Dendritic cell treated with granulocyte-macrophage colony-stimulating factor and Interleukin-4, amounts not matched to agents 40 ng/mL and 50 ng/mL, for 4 days (primary cell): ENCODE data around the gene MDH2.
"Not testable (repeated sequence)": the region's sequence is repeated elsewhere in the genome, so short reads cannot be mapped to it uniquely, and the experiment has no call there.

Source experiments
- H3K27ac Mint-ChIP-seq: one replicate; pipeline ENCODE4 v1.8.0; 2022; ENCODE audit warnings: mild to moderate bottlenecking, mixed read lengths
- H3K27me3 Mint-ChIP-seq: one replicate; pipeline ENCODE4 v1.8.0; 2022; ENCODE audit warnings: mild to moderate bottlenecking, mixed read lengths
- H3K36me3 Mint-ChIP-seq: one replicate; pipeline ENCODE4 v1.8.0; 2022; ENCODE audit warnings: low read depth, mixed read lengths
- H3K4me1 Mint-ChIP-seq: one replicate; pipeline ENCODE4 v1.8.0; 2022; ENCODE audit warnings: low read depth, mixed read lengths
- H3K4me3 Mint-ChIP-seq: one replicate; pipeline ENCODE4 v1.8.0; 2022; ENCODE audit warnings: mild to moderate bottlenecking, moderate library complexity, mixed read lengths
- H3K9me3 Mint-ChIP-seq: one replicate; pipeline ENCODE4 v1.8.0; 2022; ENCODE audit warnings: mixed read lengths
- intact Hi-C: fragments of 100-400 bp; cut with micrococcal nuclease; formaldehyde crosslinking; loops from one replicate; pipeline ENCODE4 v1.15.0; 2022

The MDH2 gene

GRCh38 chr7:76093531-76093930 lies 45.6 kb downstream of the MDH2 start:
- H3K9me3 Mint-ChIP-seq, H3K36me3 Mint-ChIP-seq, H3K4me1 Mint-ChIP-seq, H3K4me3 Mint-ChIP-seq, H3K27ac Mint-ChIP-seq, intact Hi-C loops: not testable (repeated sequence)
- H3K27me3 Mint-ChIP-seq: peaks cover 16% of the 10 kb centered on the region

DNA sequence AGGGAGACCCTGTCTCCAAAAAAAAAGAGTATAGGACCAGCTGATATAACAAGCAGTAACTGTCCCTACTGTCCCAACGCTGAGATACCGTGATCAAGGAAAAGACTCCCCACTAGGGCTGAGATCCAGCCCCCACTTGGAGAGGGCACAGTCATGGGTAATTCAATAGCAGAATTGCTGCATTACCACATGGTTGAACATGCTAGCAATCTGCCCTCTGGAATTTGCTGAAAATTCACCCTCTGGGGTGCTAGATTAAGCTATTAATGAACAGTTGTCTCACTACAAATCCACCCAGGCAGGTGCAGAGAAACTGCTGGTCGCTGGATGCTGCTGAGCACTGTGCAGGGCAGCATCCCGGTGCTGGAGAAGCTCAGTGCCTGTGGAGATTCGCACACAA lies 46.4 kb downstream of the MDH2 start:
- H3K4me3 Mint-ChIP-seq, H3K36me3 Mint-ChIP-seq, H3K9me3 Mint-ChIP-seq, intact Hi-C loops, H3K4me1 Mint-ChIP-seq, H3K27ac Mint-ChIP-seq: not testable (repeated sequence)
- H3K27me3 Mint-ChIP-seq: peaks cover 15% of the 10 kb centered on the region

DNA sequence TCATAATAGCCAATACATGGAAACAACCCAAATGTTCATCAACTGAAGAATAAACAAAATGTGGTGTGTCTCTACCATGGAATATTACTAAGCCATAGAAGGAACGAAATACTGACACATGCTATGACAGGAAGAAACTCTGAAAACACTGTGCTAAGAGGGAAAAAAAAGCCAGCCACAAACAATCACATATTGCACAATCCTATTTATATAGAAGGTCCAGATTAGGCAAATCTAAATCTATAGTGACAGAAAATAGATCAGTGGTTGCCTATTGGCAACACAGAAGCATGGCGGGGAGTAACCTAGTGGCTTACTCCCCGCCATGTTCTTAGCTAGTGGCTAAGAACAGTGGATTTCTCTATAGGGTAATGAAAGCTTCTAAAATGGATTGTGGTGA lies 48.0 kb downstream of the MDH2 start:
- Mint-ChIP-seq H3K27me3 (peaks cover 16% of the 10 kb centered on the region), H3K36me3 (no peaks in the 10 kb centered on the region), H3K4me3 (no peak overlapping the region), H3K9me3 (no peaks in the 10 kb centered on the region), H3K4me1 (no peaks in the 10 kb centered on the region), H3K27ac (no peak overlapping the region)
- intact Hi-C loops: no loop called here

GRCh38 chr7:76101693-76102437 lies 54.0 kb downstream of the MDH2 start:
- H3K36me3 Mint-ChIP-seq, intact Hi-C loops, H3K27me3 Mint-ChIP-seq, H3K9me3 Mint-ChIP-seq, H3K27ac Mint-ChIP-seq, H3K4me1 Mint-ChIP-seq, H3K4me3 Mint-ChIP-seq: not testable (repeated sequence)

DNA sequence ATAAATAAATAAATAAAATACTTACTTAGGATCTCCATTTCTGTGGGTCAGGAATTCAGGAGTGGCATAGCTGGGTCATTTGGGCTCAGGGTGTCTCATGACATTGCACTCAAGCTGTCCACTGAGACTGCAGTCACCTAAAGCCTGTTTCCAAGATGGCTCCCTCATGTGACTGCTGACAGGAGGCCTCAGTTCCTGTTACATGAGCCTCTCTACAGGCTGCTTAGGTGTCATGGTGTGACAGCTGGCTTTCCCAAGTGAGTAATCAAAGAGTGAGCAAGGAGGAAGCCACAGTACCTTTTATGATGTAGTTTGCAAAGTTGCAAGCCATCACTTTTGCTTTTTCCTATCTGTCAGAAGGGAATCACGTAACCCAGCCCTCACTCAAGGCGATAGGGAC lies 55.9 kb downstream of the MDH2 start:
- H3K27ac Mint-ChIP-seq, H3K4me3 Mint-ChIP-seq, H3K27me3 Mint-ChIP-seq, intact Hi-C loops, H3K36me3 Mint-ChIP-seq, H3K9me3 Mint-ChIP-seq, H3K4me1 Mint-ChIP-seq: not testable (repeated sequence)

GRCh38 chr7:76106130-76106529 lies 58.2 kb downstream of the MDH2 start:
- intact Hi-C loops, H3K36me3 Mint-ChIP-seq, H3K27ac Mint-ChIP-seq, H3K4me3 Mint-ChIP-seq, H3K4me1 Mint-ChIP-seq, H3K27me3 Mint-ChIP-seq, H3K9me3 Mint-ChIP-seq: not testable (repeated sequence)

GRCh38 chr7:76106893-76107292 lies 59.0 kb downstream of the MDH2 start:
- Mint-ChIP-seq H3K4me3 (no peak overlapping the region), H3K36me3 (no peaks in the 10 kb centered on the region), H3K27me3 (no peaks in the 10 kb centered on the region), H3K27ac (no peak overlapping the region), H3K9me3 (no peaks in the 10 kb centered on the region), H3K4me1 (no peaks in the 10 kb centered on the region)
- intact Hi-C loops: no loop called here

DNA sequence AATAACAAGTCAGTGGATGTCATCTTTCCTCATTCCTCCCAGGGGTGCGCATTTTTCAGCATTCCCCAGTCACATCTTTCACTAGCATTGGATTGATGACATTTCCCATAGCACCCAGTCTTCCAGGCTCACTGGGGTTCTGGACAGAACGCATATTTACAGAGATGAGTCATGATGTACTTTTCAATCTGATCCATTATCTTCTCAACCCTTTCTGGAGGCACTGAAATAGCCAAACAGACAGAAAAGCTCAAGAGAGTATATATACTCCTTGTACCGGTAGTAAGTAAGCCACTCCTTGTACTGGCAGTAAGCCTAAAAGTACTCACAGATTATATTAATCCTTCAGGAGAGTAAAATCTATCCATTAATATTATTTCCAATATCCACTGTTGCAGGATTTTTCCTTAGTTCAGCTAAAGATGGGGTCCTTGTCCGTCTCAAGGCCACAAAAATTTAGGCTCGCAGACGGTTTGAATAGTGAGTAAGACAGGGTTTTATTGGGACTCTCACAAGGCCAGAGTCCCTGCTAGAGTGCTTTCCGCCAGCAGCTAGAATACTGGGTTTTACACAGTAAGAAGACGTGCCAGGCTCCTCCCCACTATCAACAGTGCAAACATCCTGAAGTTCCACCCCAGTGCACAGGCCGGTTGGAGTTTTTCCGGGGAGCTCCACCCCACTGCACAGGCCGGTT lies 60.8 kb downstream of the MDH2 start:
- Mint-ChIP-seq H3K4me3 (no peak overlapping the region), H3K27me3 (no peaks in the 10 kb centered on the region), H3K9me3 (no peaks in the 10 kb centered on the region), H3K4me1 (no peaks in the 10 kb centered on the region), H3K36me3 (no peaks in the 10 kb centered on the region), H3K27ac (no peak overlapping the region)
- intact Hi-C loops: no loop called here

DNA sequence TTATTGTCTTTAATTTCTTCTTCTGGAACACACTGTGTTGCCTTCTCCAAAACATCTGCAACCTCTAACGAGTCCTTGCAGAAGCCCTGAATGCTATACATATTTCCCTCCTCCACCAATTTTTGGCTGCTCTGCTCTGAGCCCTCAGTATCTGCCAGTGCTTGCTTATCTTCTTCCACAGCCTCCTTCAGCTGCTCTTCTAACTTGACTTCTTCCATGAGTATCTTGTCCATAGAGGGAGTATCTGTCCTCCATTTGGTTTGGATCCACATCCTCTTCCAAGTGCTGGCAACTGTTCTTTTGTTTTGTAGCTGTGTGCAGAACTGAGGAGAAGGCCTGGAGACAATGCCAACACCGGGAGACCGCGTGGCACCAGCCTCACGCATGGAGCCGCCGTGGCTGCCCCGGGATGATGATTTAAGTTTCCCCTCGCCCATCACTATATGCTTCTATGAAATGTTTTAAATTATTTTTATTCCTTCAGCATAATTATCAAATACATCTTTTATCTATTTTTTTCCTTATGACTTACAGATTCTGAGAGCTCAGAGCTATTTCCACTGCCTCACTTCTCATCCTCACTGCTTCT lies 65.2 kb downstream of the MDH2 start:
- H3K4me1 Mint-ChIP-seq, H3K4me3 Mint-ChIP-seq, H3K9me3 Mint-ChIP-seq, intact Hi-C loops, H3K27me3 Mint-ChIP-seq, H3K27ac Mint-ChIP-seq, H3K36me3 Mint-ChIP-seq: not testable (repeated sequence)

- intact Hi-C loops, H3K4me1 Mint-ChIP-seq, H3K27me3 Mint-ChIP-seq, H3K9me3 Mint-ChIP-seq, H3K27ac Mint-ChIP-seq, H3K4me3 Mint-ChIP-seq, H3K36me3 Mint-ChIP-seq: not testable (repeated sequence)
These were observed 66.8 kb downstream of the MDH2 start for GRCh38 chr7:76114742-76115141.
